HCT116 (cell line): Measurements from ENCODE around the gene TEDC2.

ENCODE experiments used
- CTCF ChIP-seq, 3 experiments: fragments of 200-600 bp in 1 of 3; sonication (generic) in 1 of 3; IDR thresholded peaks in 2 of 3; conservative IDR thresholded peaks in 1 of 3; 2 replicates each; pipeline ENCODE4 v1.5.1; 2012 to 2017; ENCODE audit warnings: low read depth in 2 of 3, low read length in 2 of 3, antibody characterized with exemption in 1 of 3, borderline replicate concordance in 1 of 3, control low read depth in 1 of 3, mild to moderate bottlenecking in 1 of 3, mixed read lengths in 1 of 3, mixed run types in 1 of 3, moderate library complexity in 1 of 3; ENCODE audit not compliant: insufficient read depth in 1 of 3
- EGR1 ChIP-seq: IDR thresholded peaks from 2 replicates; pipeline ENCODE4 v1.6.1; 2012; ENCODE audit warnings: low read depth
- EZH2 ChIP-seq: fragments of 200-600 bp; sonication (generic); IDR thresholded peaks from 2 replicates; pipeline ENCODE4 v1.6.1; 2017; ENCODE audit warnings: antibody characterized with exemption, mixed run types
- MAX ChIP-seq: IDR thresholded peaks from 2 replicates; pipeline ENCODE4 v1.6.1; 2012
- POLR2A ChIP-seq: IDR thresholded peaks from 2 replicates; pipeline ENCODE4 v1.7.0; 2011; ENCODE audit warnings: borderline replicate concordance; ENCODE audit not compliant: insufficient read depth, insufficient read length; ENCODE audit errors: extremely low read depth
- POLR2AphosphoS5 ChIP-seq: IDR thresholded peaks from 2 replicates; pipeline ENCODE4 v1.6.1; 2011; ENCODE audit warnings: mild to moderate bottlenecking, low read depth, low read length, moderate library complexity
- RAD21 ChIP-seq: IDR thresholded peaks from 2 replicates; pipeline ENCODE4 v1.6.1; 2012; ENCODE audit warnings: low read depth, mild to moderate bottlenecking
- REST ChIP-seq: IDR thresholded peaks from 2 replicates; pipeline ENCODE4 v1.6.1; 2012; ENCODE audit warnings: low read depth
- SRF ChIP-seq: IDR thresholded peaks from 2 replicates; pipeline ENCODE4 v1.6.1; 2012; ENCODE audit warnings: low read depth
- TCF7L2 ChIP-seq: IDR thresholded peaks from 2 replicates; pipeline ENCODE4 v1.7.0; 2011; ENCODE audit warnings: borderline replicate concordance, inconsistent platforms; ENCODE audit not compliant: insufficient read depth, insufficient read length; ENCODE audit errors: extremely low read depth
- YY1 ChIP-seq: IDR thresholded peaks from 2 replicates; pipeline ENCODE4 v1.6.1; 2011; ENCODE audit warnings: low read length, low read depth, moderate library complexity, mild to moderate bottlenecking; ENCODE audit not compliant: insufficient replicate concordance; ENCODE audit errors: extremely low read depth
- ZFX ChIP-seq: fragments of 450-650 bp; IDR thresholded peaks from 2 replicates; pipeline ENCODE4 v1.6.1; 2017

- no peak for TF ChIP-seq CTCF (IDR thresholded peaks at IDR 0.05 in 2 of 3, conservative IDR thresholded peaks at IDR 0.05 in 1 of 3; ENCODE audit: borderline replicate concordance in 1 of 3, insufficient read depth in 1 of 3, low read depth in 2 of 3, low read length in 2 of 3)
- TF ChIP-seq TCF7L2, result no peak
- TF ChIP-seq POLR2A, result no peak
- no peak for TF ChIP-seq SRF
- TF ChIP-seq MAX, result no peak
- no peak for TF ChIP-seq REST
- no peak for TF ChIP-seq POLR2AphosphoS5
- TF ChIP-seq RAD21, result no peak
- TF ChIP-seq EGR1, result no peak
- no peak for TF ChIP-seq EZH2
- no peak for TF ChIP-seq YY1
- TF ChIP-seq ZFX, result no peak
These were observed 13.6 kb downstream of the TEDC2 start for GRCh38 chr16:2473446-2473926.
